Astrocyte (in vitro differentiated cells and primary cell): ENCODE data around the gene SLC25A47.
"Not testable (repeated sequence)": the region's sequence is repeated elsewhere in the genome, so short reads cannot be mapped to it uniquely, and the experiment has no call there.

Experiments used
- EZH2 ChIP-seq: IDR thresholded peaks from 2 replicates; pipeline ENCODE4 v1.6.1; 2012; ENCODE audit warnings: mild to moderate bottlenecking, low read length, inconsistent platforms; ENCODE audit not compliant: insufficient read depth
- TF ChIP-seq, protein P1 (sequence below): IDR thresholded peaks from 2 replicates; pipeline ENCODE4 v1.5.1; 2011; ENCODE audit warnings: low read depth, mild to moderate bottlenecking, inconsistent platforms, low read length, moderate library complexity; ENCODE audit not compliant: insufficient read depth

DNA sequence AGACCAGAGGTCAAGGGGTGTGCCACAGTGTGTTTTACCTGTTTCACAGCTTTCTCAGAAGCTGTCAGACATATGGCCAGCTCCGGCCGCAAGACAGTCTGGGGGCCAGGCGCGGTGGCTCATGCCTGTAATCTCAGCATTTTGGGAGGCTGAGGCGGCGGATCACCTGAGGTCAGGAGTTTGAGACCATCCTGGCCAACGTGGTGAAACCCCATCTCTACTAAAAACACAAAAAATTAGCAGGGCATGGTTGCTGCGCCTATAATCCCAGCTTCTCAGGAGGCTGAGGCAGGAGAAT is 35.2 kb upstream of the SLC25A47 start:
- TF ChIP-seq, protein P1, sequence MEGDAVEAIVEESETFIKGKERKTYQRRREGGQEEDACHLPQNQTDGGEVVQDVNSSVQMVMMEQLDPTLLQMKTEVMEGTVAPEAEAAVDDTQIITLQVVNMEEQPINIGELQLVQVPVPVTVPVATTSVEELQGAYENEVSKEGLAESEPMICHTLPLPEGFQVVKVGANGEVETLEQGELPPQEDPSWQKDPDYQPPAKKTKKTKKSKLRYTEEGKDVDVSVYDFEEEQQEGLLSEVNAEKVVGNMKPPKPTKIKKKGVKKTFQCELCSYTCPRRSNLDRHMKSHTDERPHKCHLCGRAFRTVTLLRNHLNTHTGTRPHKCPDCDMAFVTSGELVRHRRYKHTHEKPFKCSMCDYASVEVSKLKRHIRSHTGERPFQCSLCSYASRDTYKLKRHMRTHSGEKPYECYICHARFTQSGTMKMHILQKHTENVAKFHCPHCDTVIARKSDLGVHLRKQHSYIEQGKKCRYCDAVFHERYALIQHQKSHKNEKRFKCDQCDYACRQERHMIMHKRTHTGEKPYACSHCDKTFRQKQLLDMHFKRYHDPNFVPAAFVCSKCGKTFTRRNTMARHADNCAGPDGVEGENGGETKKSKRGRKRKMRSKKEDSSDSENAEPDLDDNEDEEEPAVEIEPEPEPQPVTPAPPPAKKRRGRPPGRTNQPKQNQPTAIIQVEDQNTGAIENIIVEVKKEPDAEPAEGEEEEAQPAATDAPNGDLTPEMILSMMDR, result not testable (repeated sequence)
- not testable (repeated sequence) for TF ChIP-seq EZH2
